Activated CD4-positive, alpha-beta T cell treated with anti-CD3 and anti-CD28 coated beads, Interleukin-2, amount 50 U/mL, for 16 hours (primary cell): ENCODE measurements around the gene LITAF.
"Not testable (repeated sequence)": the region's sequence is repeated elsewhere in the genome, so short reads cannot be mapped to it uniquely, and the experiment has no call there.

Experiments
- DNase-seq: peaks from one replicate; pipeline ENCODE4 v3.0.0-alpha.2; 2020

The LITAF gene

DNA sequence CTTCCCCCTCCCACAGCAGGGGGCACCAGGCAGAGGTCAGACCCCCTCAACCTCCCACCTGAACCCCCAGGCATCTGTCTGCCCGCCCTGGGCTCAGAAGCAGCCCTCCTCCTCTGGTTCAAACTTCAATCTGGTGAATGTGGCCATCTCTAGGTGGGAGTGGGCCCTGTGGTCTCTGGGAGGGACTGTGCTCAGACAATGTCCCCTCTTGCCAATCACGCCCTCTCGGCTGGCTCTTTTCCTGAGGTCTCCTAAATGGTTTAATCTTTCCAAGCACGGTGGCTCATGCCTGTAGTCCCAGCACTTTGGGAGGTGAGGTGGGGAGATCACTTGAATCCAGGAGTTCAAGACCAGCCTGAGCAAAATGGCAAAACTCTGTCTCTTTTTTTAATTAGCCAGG, 15.2 kb downstream of the LITAF start:
- no peak for DNase-seq

DNA sequence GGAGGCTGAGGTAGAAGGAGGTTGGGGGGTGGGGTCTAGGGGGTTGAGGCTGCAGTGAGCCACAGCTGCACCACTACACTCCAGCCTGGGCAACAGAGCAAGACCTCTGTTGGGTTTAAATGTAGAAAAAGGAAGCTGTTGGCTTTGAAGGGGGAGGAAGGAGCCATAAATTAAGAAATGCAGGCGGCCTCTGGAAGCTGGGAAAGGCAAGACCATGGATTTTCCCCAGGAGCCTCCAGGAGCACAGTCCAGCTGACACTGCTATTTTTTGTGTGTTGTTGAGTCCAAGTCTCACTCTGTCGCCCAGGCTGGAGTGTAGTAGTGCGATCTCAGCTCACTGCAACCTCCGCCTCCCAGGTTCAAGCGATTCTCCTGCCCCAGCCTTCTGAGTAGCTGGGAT, 15.9 kb downstream of the LITAF start:
- DNase-seq, result no peak

GRCh38 chr16:11570258-11570657, 16.5 kb downstream of the LITAF start:
- no peak for DNase-seq

- DNase-seq, result no peak
These were observed 20.3 kb downstream of the LITAF start for GRCh38 chr16:11566398-11566797.

- no peak for DNase-seq
These were observed 21.1 kb downstream of the LITAF start for GRCh38 chr16:11565665-11566064.

DNA sequence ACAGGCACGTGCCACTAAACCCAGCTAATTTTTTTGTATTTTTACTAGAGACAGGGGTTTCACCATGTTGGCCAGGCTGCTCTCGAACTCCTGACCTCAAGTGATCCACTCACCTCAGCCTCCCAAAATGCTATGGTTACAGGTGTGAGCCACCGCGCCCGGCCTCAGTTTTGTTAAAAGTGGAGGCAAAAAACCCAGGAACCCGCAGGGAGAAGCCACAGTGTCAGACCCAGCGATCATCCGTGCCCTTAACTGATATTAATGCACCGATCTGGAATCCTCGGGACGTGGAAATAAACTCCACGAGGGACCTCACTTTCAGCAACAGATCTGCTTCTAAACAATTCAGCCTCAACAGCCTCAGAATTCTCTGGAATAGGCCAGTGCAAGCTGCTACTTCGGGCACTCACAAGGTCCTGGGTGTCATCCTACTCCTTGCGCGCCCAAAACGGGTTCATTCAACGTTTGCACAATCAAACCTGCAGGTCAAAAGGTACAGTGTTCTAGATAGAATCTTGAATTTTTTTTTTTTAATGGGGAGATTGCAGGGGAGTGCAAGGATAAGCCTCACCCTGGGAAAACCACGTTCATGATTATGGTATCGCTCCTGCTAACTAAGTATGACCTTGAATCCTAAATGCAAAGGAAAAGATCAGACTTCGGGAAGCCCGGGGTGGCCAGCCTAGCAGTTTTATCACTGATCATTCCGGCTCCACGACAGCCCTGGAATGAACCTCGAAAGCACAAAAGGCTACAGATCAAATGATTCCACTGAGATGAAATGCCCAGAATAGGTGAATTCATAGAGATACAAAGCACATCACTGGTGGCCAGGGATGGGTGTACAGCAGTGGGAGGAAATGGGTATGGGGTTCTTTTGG, 22.4 kb downstream of the LITAF start:
- DNase-seq, result no peak

GRCh38 chr16:11563493-11564040, 23.2 kb downstream of the LITAF start:
- DNase-seq, result no peak

DNA sequence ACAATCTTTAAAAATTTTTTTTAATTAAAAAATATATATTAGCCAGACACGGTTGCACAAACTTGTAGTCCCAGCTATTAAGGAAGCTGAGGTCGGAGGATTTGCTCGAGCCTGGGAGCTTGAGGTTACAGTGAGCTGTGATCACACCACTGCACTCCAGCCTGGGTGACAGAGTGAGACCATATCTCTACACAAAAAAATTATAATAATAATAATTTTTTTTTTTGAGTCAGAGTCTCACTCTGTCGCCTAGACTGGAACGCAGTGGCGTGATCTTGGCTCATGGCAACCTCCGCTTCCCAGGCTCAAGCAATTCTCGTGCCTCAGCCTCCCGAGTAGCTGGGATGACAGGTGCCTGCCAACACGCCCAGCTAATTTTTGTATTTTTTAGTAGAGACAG, 23.8 kb downstream of the LITAF start:
- DNase-seq, result no peak

DNA sequence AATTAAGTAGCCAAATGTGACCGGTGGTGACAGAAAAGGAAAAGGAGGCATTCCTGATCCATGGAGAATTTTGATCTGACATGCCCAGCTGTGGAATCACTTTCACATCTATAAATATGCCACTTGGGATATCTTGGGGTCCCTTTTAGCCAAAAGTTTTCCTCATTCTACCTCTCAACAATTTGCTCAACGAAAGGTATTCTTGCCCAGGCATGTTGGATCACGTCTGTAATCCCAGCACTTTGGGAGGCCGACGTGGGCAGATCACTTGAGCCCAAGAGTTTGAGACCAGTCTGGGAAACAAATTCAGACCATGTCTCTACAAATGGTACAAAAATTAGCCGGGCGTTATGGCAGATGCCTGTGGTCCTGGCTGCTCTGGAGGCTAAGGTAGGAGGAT, 24.3 kb downstream of the LITAF start:
- DNase-seq, result no peak

- DNase-seq, result no peak
These were observed 24.9 kb downstream of the LITAF start for GRCh38 chr16:11561856-11562255.

- DNase-seq, result no peak
These were observed 25.3 kb downstream of the LITAF start for GRCh38 chr16:11561454-11561805.

GRCh38 chr16:11560701-11561453, 25.8 kb downstream of the LITAF start:
- DNase-seq, result peak; percentile 57

DNA sequence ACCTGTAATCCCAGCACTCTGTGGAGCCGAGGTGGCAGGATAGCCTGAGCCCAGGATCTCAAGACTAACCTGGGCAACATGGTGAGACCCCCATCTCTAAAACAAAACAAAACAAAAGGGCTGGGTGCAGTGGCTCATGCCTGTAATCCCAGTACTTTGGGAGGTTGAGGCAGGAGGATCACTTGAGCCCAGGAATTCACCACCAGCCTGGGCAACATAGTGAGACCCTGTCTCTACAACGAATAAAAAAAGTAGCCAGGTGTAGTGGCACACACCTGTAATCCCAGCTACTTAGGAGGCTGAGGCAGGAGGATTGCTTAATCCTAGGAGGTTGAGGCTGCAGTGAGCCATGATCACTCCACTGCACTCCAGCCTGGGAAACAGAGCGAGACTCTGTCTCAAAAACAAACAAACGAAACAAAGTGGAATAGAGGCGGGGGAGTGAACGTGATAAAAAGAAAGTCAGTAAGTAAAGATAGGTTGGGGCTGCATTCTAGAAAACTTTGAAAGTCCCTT, 28.4 kb downstream of the LITAF start:
- not testable (repeated sequence) for DNase-seq

DNA sequence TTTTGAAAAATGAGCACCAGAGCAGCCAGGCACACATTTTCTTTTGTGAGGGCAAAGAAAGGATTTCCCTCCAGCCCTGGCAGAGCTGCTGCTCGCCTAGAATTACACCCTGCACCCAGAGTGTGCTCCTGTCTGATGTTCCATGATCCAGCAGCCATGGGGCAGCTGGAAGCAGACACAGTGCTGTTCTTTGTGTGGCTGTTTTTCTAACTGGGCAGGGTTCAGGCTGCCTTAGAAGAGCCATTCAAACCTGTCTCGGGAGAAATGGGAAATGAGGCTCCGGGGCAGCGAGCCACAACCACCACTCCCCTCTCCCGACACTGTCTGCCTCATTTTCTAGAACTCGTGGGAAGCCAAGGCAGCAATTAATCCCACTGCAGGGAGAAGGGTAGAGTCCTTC, 28.9 kb downstream of the LITAF start:
- no peak for DNase-seq

DNA sequence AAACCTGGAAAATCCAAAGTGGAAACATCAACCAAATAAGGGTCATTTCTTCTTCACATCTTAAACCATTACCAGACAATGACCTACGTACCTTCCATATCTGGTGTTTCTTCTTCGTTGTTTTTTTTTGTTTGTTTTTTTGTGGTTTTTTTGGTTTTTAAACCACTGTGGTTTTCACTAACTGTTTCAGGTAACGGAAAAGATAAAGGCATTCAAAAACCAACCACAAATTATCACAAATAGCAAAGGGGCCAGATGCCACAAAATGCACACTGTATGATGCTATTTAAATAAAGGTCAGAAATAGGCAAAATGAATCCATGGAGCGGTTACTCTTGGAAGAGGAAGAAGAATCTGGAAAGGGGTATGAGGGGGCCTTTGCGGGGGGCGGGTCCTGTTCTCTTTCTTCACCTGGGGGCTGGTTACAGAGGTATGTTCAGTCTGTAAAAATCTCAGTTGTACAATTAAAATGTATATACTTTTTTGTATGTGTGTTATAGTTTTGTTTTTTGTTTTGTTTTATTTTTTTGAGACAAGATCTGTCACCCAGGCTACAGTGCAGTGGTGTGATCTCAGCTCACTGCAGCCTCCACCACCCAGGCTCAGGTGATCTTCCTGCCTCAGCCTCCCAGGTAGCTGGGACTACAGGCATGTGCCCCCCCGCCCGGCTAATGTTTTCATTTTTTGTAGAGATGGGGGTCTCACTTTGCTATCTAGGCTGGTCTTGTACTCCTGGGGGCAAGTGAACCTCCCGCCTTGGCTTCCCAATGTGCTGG, 29.6 kb downstream of the LITAF start:
- no peak for DNase-seq

GRCh38 chr16:11556214-11556819, 30.4 kb downstream of the LITAF start:
- DNase-seq, result no peak

DNA sequence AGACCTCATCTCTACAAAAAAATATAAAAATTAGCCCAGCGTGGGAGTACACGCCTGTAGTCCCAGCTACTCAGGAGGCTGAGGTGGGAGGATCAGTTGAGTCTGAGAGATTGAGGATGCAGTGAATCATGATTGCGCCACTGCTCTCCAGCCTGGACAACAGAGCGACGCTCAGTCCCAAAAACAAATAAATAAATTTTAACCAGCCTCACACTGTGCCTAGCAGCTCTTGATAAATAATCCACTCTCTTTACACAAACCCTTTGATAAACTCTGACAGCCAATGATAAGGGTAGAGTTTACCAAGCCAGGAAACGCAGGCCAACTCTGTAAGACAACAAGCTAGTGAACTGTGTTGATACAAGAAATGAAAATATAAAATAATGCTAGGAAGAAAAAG, 32.7 kb downstream of the LITAF start:
- DNase-seq, result no peak

DNA sequence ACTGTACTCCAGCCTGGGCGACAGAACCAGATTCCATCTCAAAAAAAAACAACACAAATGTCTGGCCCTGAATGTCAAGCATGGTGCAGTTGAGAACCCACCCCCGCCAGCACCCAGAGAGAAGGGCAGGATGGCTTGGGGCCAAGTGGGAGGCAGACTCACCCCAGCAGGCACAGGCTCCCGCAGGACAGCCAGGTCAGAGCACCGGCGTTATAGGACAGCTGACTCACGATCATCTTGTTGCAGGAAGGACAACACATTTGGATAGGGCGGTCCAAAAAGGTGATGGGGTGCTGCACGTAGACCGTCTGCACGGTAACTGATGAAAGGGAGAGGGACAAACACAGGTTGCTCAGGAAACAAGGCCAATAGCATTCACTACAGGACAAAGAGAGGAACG, 33.3 kb downstream of the LITAF start:
- no peak for DNase-seq

DNA sequence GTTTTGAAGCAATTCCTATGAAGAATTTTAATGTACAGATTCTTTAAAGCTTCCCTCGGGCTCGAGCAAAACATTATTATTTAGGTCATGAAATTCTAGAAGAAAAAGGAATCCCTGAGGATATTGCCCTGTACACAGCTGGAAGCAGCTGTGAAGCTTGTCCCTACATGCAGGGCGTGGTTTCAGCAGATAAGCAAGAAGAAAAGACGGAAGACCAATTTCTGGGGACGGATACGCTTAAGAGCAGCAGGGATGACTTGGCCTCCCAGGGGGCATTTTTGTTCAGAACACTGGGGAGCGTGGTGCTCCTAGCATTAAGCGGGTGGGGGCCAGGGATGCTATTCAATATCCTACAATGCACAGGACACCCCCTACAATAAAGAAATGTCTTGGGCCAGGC, 34.3 kb downstream of the LITAF start:
- no peak for DNase-seq

DNA sequence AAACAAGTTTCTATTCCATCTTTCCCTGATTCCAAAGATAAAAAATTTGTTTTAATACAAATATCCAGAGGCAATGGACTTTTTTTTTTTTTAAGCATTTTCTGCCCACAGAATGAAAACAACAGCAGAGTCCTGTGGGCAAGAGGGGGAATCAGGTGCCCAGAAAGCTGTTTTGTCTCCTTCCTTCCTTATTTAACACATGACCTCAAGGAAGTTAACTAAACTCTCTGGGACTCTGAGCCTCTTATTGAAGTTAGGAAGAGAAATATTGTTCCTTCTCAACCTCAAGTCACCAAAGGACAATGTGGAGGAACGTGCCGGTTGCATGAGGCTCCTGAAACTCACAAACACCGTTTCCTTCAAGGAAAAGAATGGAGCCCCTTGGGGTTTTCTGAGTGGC, 34.9 kb downstream of the LITAF start:
- no peak for DNase-seq

- DNase-seq, result no peak
These were observed 35.8 kb downstream of the LITAF start for GRCh38 chr16:11550791-11551498.
